DND-41 (cell line): ENCODE data around the gene RARS2.

Experiments
- EZH2 ChIP-seq: IDR thresholded peaks from 3 replicates; pipeline ENCODE4 v1.6.1; 2012; ENCODE audit warnings: borderline replicate concordance, low read depth, mild to moderate bottlenecking, moderate library complexity, low read length, inconsistent platforms; ENCODE audit not compliant: severe bottlenecking
- TF ChIP-seq, protein P1 (sequence below): IDR thresholded peaks from 2 replicates; pipeline ENCODE4 v1.5.1; 2012; ENCODE audit warnings: borderline replicate concordance, low read length, moderate library complexity, mild to moderate bottlenecking; ENCODE audit not compliant: poor library complexity, severe bottlenecking; ENCODE audit errors: extremely low read depth

- TF ChIP-seq, protein P1, sequence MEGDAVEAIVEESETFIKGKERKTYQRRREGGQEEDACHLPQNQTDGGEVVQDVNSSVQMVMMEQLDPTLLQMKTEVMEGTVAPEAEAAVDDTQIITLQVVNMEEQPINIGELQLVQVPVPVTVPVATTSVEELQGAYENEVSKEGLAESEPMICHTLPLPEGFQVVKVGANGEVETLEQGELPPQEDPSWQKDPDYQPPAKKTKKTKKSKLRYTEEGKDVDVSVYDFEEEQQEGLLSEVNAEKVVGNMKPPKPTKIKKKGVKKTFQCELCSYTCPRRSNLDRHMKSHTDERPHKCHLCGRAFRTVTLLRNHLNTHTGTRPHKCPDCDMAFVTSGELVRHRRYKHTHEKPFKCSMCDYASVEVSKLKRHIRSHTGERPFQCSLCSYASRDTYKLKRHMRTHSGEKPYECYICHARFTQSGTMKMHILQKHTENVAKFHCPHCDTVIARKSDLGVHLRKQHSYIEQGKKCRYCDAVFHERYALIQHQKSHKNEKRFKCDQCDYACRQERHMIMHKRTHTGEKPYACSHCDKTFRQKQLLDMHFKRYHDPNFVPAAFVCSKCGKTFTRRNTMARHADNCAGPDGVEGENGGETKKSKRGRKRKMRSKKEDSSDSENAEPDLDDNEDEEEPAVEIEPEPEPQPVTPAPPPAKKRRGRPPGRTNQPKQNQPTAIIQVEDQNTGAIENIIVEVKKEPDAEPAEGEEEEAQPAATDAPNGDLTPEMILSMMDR, result no peak
- no peak for TF ChIP-seq EZH2
Measured at GRCh38 chr6:87623248-87623647, 33.5 kb upstream of the RARS2 start.
